ENCODE measurements around the gene PYGB.

PYGB gene

DNA sequence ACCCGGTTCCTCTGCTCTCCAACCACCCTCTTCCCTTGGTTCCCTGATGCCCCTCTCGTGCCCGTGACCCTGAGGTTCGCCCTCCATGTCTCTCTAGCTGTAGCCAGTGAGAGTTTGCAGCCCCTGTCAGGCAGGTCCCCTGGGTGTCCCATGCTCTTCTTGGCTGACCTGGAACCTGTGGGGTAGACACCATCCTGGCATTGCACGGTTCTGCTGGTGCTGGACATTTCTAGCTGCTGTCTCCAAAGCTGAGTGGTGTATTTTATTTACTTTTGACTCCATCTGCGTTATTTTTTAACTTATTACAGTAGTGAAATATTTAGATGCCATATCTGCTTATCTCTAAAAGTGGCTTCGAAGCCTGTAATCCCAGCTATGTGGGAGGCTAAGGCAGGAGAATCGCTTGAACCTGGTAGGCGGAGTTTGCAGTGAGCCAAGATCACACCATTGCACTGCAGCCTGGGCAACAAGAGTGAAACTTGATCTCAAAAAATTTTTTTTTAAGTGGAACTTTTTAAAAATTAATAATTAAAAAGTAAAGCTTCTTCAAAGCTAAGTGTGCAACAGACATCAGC is 39.8 kb upstream of the PYGB start:
- DNase-seq, result peak; percentile 29
- TF ChIP-seq, protein P1, sequence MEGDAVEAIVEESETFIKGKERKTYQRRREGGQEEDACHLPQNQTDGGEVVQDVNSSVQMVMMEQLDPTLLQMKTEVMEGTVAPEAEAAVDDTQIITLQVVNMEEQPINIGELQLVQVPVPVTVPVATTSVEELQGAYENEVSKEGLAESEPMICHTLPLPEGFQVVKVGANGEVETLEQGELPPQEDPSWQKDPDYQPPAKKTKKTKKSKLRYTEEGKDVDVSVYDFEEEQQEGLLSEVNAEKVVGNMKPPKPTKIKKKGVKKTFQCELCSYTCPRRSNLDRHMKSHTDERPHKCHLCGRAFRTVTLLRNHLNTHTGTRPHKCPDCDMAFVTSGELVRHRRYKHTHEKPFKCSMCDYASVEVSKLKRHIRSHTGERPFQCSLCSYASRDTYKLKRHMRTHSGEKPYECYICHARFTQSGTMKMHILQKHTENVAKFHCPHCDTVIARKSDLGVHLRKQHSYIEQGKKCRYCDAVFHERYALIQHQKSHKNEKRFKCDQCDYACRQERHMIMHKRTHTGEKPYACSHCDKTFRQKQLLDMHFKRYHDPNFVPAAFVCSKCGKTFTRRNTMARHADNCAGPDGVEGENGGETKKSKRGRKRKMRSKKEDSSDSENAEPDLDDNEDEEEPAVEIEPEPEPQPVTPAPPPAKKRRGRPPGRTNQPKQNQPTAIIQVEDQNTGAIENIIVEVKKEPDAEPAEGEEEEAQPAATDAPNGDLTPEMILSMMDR (IDR thresholded peaks at IDR 0.05; ENCODE audit: low read depth, low read length, missing control alignments), result no peak
- Histone ChIP-seq H3K36me3 (replicated peaks) (peaks cover 14% of the 10 kb centered on the region), H3K27ac (no peak overlapping the region), H3K4me3 (ENCODE audit: low read depth, low read length) (no peak overlapping the region), H3K27me3 (replicated peaks) (no peaks in the 10 kb centered on the region)
- in situ Hi-C loops (cut with HindIII; ENCODE audit: low pct_ligation_motif_present, low sequenced_read_pairs), result no loop called here

DNA sequence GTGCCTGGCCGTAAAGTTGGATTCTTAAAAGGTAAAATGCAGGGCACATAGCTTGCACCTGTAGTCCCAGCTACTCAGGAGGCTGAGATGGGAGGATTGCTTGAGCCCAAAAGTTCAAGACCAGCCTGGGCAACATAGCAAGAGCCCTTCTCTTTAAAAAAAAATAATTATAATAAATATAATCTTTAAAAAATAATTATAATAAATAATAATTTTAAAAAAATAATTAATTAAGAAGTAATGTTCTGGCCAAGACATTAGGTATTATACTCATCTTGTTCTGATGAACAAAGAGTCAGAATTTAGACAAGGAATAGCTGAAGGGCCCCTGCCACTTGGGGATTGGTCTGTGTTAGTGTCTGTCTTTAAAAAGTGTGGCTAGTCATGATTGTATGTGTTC is 38.5 kb upstream of the PYGB start:
- no peak for DNase-seq
- no peak overlapping the region for H3K27ac ChIP-seq
- in situ Hi-C loops (cut with HindIII; ENCODE audit: low pct_ligation_motif_present, low sequenced_read_pairs), result no loop called here
- TF ChIP-seq, protein P1 (IDR thresholded peaks at IDR 0.05; ENCODE audit: low read depth, low read length, missing control alignments), result no peak
- no peak overlapping the region for H3K4me3 ChIP-seq (ENCODE audit: low read depth, low read length)
- H3K36me3 ChIP-seq (replicated peaks), result peaks cover 27% of the 10 kb centered on the region
- no peaks in the 10 kb centered on the region for H3K27me3 ChIP-seq (replicated peaks)

DNA sequence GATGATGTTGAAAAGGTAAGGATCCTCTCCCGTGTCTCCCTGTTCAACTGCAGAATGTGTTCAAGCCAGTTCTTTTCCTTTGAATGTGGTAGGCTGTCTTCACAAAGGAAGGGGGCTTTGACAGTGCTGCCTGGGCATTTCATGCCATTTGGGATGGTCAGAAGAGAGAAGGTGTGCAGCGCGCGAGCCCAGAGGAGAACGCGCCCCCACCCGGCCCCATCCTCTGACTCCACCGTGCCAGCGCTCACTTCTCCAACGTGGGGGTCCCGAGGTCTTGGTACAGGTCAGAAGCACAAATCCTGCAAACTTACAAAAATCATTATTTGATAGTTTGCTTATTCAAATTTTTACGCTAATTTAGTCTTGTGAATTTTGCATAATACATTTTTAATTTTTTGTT is 38.0 kb upstream of the PYGB start:
- peaks cover 33% of the 10 kb centered on the region for H3K36me3 ChIP-seq (replicated peaks)
- H3K27me3 ChIP-seq (replicated peaks), result no peaks in the 10 kb centered on the region
- in situ Hi-C loops (cut with HindIII; ENCODE audit: low pct_ligation_motif_present, low sequenced_read_pairs), result no loop called here
- H3K4me3 ChIP-seq (ENCODE audit: low read depth, low read length), result no peak overlapping the region
- H3K27ac ChIP-seq, result no peak overlapping the region
- no peak for DNase-seq
- TF ChIP-seq, protein P1 (IDR thresholded peaks at IDR 0.05; ENCODE audit: low read depth, low read length, missing control alignments), result no peak

DNA sequence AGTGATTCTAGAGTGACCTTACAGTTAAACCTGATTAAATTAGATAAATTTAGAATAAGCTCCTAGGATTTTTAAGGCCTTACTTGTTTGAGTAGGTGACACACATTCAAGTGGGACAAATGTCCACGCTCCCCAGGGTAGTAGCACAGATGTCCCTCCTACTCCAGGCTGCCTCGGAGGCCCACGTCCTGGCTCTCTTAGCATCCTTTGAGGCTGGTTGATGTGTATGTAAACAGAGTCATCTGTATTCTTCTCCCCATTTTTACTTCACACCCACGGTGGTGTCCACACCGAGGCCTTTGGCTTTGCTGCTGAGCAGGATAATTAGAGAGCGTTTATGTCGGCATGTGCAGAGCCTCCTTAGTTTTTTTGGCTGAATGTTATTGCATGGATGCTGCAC is 36.6 kb upstream of the PYGB start:
- no peak for DNase-seq
- TF ChIP-seq, protein P1 (IDR thresholded peaks at IDR 0.05; ENCODE audit: low read depth, low read length, missing control alignments), result no peak
- Histone ChIP-seq H3K4me3 (ENCODE audit: low read depth, low read length) (no peak overlapping the region), H3K27me3 (replicated peaks) (no peaks in the 10 kb centered on the region), H3K27ac (no peak overlapping the region), H3K36me3 (replicated peaks) (peaks cover 43% of the 10 kb centered on the region)
- in situ Hi-C loops (cut with HindIII; ENCODE audit: low pct_ligation_motif_present, low sequenced_read_pairs), result no loop called here

DNA sequence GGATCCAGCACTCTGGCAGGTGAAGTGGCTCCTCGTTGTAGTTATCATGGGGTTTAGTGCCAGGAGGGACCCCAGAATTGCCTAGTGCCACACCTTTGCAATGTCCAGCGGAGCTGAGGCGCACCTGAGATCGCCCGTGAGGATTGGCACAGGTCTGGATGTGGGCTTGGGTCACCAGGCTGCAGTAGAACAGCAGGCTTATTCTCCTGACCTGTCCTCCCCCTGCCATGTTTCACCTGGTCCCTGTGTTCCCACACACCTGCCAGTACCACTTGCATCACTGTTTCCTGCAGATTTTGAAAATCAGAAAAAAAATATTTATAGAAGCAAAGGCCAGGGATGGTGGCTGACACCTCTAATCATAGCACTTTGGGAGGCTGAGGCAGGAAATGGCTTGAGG is 35.6 kb upstream of the PYGB start:
- no peaks in the 10 kb centered on the region for H3K27me3 ChIP-seq (replicated peaks)
- TF ChIP-seq, protein P1 (IDR thresholded peaks at IDR 0.05; ENCODE audit: low read depth, low read length, missing control alignments), result no peak
- H3K27ac ChIP-seq, result no peak overlapping the region
- no peak for DNase-seq
- in situ Hi-C loops (cut with HindIII; ENCODE audit: low pct_ligation_motif_present, low sequenced_read_pairs), result no loop called here
- peaks cover 46% of the 10 kb centered on the region for H3K36me3 ChIP-seq (replicated peaks)
- H3K4me3 ChIP-seq (ENCODE audit: low read depth, low read length), result no peak overlapping the region

All from brain microvascular endothelial cell (primary cell).